UCSD-AML1 (cell line): Measurements from ENCODE around the gene CCDC17.
A peak's percentile ranks its signal among the peaks of the same experiment; 100 is the strongest.
"Not testable (repeated sequence)": the region's sequence is repeated elsewhere in the genome, so short reads cannot be mapped to it uniquely, and the experiment has no call there.

Experiments
- DNase-seq: peaks from one replicate; lab custom pipeline; 2025; ENCODE audit not compliant: unreplicated experiment; lab: John Stamatoyannopoulos, UW

The CCDC17 gene

DNA sequence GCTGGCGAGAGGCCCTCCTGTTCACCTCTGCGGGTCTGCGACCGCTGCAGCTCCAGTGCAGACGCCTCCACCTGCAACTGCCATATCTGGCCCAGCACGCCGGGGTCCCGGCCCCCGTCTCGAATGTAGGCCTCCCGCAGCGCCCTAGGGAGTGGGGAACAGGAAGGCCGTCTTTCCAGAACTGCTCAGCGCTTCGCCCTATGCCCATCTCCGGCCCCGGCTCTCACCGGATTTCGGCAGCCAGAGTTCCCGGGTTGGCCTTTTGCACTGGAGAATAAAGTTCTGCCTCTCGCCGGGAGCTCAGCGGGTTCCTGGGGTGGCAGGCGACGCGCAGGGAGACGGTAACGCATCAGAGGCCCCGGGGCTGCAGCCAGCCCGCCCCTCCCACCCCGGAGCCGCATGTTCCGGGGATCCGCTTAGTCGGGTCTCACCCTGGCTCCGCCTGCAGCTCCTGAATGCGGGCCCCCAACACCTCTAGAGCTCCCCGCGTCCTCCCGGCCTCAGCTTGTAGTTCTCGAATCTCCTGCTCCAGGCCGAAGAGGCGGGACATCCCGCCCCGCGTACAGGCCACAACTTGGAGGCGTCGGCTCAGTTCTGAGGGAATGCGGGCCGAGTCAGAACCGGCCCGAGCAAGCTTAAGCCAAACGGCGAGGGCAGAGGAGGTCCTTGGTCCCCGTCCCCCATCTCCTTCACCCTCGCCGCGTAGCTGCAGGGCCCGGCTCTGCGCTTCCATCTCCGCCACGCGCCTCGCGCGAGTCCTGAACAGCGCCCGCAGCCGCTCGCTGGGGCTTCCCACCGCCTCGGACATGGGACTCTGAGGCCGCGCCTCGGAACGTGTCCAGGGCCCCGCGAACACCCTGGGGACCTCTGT is 1.1 kb downstream of the CCDC17 start:
- DNase-seq, result no peak

DNA sequence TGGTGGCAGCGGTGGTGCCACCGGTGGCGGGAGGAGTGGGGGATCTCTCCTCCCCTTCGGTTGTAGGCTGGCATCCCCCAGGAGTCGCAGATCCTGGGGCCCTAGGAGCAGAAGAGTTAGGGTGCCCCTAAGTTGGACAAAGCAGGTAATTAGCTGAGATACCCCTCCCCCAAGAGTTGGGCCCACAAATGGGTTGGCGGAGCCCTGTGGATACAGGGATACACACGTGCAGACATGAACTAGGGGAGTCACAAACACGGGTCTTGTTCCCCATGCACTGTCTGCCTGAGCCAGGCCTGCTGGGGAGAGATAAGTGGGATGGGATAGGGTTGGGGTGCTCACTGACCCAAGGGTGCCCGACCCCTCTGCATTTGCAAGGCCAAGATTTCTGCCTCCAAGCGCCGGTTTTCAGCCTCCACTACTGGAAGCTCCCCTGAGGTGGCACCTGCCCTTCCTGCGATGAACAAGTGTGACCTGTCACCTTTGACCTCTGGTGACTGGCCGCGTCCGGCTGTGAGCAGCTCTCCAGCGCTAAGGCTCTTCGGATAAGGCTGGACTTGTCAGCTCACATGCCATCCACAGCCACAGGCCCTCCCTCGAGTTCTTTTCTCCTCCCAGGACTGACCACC is 1.8 kb downstream of the CCDC17 start:
- DNase-seq, result no peak

DNA sequence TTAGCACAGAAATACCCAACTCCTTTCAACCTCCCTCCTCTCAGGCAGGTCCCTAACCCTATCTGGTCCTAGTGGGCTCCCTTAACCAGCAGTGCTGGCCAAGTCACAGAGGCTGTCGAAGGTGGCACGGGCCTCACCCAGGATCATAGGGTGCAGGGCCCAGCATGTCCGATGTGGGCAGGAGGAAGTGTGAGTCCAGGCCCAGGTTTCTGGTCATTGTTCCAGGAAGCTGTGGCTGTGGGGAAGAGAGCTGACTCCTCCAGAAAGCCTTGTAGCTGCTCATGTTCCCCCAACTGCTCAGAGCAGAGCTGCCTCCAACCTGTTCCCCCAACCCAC is 2.4 kb downstream of the CCDC17 start:
- DNase-seq, result peak; percentile 35

DNA sequence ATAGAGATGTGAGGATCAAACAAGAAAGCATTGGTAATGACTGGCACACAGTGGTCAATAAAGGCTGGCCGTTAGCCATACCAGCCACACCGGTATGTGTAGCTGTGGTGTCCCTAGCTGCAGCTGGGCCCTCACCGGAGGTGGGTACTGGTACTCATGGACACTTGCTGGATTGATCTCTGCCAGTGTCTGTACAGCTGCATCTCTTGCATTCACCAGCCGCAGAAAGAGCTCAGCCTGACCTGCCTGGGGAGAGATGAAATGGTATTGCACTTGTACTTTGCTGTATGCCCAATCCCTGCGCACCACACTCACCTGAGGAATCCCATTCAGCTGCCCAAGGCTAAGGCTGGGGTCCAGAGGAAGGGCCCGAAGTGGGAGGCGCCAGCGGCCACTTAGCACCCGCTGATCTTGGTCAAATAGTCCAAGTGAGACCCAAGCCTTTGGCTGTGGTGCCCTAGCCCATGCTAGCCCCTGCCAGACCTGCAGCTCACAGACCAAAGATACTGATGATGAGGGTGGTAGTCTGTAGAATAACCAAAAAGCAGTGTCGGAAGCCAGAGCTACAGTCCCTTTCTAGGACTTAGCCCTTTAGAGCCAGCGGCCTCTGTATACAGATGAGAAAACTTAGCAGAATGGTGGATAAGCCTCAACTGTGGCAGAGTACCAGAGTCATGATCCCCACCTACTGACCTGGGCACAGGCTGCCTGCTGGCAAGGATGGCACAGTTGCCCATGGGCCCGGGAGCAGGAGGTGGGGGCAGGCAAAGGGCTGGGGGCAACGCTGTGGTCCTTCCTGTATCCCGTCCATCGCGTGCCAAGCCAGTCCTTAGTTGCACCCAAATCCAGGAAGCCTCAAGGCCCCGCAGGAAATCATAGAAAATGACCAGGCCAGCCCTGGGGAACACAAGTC is 3.0 kb downstream of the CCDC17 start:
- no peak for DNase-seq

DNA sequence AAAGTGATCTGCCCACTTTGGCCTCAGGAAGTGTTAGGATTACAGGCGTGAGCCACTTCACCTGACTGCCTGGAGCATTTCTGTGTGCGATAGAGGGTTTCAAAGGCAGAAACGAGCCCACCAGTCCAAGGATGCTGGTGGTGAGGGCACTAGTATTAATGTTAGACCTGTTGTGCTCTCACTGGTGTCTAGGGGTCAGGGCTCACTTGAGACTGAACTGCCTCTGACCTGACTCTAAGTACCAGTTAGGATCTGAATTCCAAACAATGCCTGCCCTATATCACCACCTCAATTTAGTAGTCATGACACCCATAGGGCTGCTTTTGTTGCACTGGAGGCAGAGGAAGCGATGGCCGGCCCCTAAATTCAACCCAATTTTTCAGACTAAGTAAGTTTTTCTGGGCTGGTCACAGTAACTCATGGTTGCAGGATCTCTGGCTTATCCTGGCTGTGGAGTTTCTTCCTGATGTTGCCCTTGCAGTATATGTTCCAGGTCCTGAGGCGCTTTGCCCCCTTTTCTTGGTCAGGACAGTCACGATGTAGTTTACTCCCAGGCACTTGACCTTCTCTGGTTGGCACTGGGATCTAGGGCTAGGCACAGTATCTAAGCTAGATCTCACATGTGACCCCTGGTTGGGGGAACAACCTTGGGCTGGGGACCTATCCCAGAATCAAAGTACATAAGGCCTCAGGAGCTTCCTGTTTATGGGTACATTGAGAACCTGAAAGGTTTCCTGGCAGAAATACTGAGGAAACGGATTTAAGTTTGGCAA is 4.5 kb downstream of the CCDC17 start:
- no peak for DNase-seq

DNA sequence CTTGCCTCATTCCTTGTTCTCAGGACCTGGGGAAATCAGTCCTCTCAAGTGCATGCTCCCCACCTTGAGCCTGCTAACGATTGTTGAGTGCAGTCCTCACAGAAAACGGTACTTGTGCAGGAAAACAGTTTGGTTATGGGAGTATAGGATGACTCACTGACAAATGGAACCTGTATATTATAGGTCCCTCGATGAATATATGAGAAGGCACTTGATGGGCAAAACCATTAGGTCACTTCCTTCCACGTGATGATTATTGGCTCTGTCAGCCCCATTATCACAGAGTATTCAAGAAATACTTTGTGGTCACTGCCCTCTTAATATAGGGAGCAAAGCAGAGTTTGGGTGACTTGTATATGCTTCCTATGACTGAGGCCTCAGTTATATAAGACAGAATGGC is 6.2 kb downstream of the CCDC17 start:
- DNase-seq, result no peak

DNA sequence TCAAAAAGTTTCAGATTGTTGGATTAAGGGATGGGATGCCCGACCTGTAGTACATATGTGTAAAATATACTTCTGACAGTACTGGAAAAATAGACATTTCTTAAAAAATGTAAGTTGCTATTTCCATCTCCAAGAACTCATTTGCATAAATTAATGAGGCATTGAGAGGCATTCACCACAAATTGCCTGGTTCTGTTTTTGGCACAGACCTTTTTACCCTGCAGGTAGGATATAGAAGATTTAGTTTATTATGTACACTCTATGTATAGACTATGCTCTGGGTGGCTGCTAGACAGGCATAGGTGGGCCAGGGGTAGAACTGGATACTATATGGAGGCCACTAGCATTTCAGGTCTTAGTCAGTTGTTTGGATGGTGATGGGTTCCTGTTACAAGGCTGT is 8.0 kb downstream of the CCDC17 start:
- DNase-seq, result no peak

DNA sequence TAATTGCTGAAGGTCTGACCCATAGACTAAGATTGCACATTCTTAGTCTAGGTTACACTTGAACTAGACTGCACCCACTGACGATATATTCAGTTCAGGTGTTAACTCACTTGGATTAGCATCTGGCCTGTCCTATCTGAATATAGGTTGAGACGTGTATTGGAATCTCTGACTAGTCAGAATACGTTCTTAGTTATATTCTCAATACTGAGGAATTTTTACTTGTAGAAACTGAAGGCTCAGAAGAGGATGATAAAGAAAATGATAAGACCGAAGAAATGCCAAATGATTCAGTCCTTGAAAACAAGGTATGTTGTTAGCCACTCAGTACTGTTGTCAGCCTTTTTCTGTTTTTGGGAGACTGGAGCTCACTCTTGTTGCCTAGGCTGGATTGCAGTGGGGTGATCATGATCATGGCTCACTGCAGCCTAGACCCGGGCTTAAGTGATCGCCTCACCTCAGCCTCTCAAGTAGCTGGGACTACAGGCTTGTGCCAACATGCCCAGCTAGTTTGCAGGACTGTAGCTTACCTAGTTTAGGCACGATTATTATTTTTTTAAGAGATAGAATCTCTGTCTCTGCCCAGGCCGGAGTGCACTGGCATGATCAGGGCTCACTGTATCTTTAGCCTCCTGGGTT is 10.8 kb downstream of the CCDC17 start:
- DNase-seq, result no peak

DNA sequence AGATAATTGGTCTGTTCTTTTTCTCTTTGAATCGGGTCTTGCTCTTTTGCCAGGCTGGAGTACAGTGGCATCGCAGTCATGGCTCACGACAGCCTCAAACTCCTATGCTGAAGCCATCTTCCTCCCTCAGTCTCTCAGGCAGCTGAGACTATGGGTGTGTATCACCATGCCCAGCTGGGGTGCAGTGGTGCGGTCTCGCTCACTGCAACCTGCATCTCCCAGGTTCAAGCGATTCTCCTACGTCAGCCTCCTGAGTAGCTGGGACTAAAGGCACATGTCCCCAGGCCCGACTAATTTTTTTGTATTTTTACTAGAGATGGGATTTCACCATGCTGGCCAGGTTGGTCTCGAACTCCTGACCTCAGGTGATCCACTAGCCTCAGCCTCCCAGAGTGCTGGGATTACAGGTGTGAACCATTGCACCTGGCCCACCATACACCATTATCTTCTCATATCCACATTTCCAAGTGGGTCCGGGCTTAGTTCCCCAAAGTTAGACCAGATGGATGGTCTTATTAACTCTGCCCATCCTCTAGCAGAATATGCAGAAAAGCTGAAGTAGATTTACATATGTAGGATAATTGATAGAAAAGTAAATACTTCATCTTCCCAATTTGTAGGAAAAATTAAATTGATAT is 13.1 kb downstream of the CCDC17 start:
- DNase-seq, result no peak

DNA sequence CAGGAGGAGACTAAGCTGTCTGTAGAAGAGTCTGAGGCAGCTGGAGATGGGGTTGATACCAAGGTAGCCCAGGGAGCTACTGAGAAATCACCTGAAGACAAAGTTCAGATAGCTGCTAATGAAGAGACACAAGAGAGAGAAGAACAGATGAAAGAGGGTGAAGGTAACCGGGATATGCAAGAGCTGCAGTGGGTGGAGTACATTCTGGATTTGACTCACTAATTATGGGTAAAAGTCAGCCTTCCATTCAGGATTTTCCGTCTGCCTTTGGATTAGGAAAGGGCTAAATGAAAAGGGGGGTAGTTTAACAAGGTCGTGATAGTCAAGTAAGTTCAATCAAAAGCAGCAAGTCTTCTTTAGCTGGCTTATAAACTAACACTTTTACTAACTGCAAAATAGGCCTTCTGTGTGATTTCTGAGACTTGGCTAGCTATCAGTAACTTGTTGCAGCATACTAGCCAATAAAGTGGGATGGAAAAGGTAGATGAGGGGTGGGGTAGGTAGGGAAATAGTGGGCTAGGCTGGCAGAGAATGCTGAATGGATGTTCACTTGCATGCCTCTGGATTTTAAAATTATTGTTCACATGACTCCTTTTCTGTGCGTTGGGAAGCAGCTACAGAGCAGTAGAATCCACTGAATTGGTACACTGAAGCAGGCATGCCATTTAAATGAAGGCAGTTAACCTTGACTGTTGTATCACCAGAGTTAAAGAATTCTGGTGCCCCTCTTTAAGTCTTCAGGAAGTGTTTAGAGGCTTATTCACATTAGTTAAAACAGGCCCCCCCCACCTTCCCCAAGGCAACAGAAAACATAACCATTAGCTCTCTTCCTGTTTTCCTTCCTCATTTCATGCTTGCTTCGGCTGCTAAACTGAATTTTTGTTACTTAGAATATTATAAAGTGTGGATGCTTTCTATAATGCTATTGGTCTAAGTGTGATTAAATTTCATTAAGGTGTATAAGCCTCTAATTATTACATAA is 15.4 kb downstream of the CCDC17 start:
- no peak for DNase-seq

DNA sequence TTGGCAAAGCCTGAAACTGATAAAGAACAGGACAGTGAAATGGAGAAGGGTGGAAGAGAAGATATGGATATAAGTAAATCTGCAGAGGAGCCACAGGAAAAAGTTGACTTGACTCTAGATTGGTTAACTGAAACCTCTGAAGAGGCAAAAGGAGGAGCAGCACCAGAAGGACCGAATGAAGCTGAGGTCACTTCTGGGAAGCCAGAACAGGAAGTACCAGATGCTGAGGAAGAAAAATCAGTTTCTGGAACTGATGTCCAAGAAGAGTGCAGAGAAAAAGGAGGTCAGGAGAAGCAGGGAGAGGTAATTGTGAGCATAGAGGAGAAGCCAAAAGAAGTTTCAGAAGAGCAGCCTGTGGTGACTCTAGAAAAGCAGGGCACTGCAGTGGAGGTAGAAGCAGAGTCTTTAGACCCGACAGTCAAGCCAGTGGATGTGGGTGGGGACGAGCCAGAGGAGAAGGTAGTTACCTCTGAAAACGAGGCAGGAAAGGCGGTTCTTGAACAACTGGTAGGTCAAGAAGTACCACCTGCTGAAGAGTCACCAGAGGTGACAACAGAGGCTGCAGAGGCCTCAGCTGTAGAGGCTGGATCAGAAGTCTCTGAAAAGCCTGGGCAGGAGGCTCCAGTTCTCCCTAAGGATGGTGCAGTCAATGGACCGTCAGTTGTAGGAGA is 16.3 kb downstream of the CCDC17 start:
- DNase-seq, result no peak

DNA sequence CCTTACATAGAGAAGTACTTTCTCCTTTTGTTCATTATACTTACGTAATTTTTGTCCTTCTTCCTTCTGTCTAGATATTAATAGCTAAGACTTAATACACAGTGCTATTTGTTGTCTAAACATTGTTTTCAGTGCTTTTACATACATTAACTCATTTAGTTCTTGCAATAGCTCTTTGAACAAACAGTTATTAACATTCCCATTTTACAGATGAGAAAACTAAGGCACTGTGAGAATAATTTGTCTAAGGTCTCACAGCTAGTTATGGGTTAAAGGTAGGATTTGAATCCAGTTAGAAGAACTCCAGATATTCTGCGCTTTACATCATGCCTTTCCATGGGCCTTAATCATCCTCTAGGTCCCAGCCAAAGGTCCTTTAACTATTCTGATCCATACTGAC is 19.6 kb downstream of the CCDC17 start:
- no peak for DNase-seq

DNA sequence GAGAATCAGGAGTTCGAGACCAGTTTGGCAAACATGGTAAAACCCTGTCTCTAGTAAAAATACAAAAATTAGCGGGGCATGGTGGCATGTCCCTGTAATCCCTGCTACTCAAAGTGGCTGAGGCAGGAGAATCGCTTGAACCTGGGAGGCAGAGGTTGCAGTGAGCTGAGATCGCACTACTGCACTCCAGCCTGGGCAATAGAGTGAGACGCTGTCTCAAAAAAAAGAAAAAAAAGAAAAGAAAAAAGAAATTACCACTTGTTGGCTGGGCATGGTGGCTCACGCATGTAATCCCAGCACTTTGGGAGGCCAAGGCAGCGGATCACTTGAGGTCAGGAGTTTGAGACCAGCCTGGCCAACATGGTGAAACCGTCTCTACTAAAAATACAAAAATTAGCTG is 27.1 kb downstream of the CCDC17 start:
- not testable (repeated sequence) for DNase-seq

DNA sequence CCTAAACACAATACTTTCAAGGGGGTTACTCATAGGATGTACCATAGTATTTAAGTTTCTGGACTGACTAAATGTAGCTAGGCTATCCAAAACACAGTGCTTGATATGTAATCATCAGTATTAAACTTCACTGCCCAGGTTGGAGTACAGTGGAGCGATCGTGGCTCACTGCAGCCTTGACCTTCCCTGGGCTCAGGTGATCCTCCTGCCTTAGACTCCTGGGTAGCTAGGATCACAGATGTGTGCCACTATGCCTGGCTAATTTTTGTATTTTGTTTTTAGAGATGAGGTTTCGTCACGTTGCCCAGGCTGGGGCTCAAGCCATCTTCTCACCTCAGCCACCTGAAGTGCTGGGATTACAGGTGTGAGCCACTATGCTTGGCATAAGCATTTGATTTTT is 29.4 kb downstream of the CCDC17 start:
- DNase-seq, result no peak

DNA sequence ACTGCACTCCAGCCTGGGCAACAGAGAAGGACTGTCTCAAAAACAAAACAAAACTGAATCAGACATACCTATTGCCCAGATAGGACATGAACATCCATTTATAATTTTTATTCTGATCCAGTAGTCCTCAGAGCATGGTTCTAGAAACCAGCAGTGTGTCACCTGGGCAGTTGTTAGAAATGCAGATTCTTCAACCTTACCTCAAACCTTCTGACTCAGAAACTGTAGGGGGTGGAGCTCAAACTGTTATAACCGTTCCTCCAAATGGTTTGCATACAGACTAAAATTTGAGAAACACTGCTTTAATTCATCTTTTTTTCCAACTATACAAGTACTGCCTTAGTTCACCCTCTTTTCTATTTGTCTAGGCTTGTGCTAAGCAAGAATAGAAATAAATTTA is 34.0 kb downstream of the CCDC17 start:
- DNase-seq, result no peak

DNA sequence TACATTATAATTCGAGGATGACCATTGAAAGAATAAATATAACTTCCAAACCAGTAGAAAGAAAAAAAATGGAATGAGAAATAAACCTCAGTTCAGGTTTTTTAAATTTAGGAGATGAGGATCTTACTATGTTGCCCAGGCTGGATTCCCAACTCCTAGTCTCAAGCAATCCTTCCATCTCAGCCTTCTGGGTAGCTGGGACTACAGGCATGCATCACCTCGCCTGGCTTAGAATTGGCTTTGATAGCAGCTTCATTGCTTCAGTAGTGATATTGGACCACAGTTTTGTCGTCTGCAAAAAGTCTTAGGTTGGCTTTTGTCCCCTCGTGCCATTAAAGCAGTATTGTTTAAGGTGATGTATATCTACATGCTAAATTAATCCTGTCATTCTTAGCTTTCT is 37.1 kb downstream of the CCDC17 start:
- DNase-seq, result no peak

DNA sequence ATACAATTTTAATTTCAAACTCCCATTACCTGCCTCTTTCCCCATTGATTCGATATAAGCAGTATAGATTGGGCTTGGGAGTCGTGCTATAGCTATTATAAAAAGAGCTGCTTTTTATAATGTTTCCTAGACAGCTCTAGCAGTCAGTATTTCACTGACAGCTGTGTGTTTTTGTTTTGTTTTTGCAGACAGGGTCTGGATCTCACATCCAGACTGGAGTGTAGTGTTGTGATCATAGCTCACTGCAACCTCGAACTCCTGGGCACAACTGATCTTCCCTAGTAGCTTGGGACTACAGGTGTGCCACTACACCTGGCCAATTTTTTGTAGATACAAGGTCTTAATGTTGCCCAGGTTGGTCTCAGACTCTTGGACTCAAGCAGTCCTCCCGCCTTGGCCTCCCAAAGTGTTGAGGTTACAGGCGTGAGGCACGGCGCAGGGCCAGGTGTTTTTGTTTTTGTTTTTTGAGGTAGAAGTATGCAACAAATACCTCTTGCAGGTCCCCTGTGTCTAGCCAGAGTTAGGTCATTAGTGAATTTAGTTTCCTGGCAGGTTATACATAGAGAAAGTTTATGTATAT is 38.3 kb downstream of the CCDC17 start:
- DNase-seq, result no peak

DNA sequence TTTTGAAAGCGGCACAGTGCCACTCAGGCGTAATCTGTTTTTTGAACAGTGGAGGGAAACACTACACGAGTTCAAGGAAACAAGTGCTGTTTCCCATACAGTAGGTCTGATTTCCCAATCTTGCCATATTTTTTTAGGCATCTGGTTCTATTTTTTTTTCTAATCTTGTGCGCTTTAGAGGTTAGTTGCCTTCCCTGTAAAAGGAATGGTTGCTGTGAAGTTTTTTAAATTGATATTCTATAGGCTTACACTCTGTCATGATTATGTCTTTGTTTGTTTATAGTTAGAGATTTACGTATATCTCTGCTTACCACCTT is 38.8 kb downstream of the CCDC17 start:
- DNase-seq, result no peak
